Amygdala (tissue), 56 donors: Measurements from ENCODE around the gene PARD3B.
A peak's percentile ranks its signal among the peaks of the same experiment; 100 is the strongest.

Experiments
- DNase-seq, 56 donors: peaks; one replicate each; lab custom pipeline; 2025; lab: John Stamatoyannopoulos, UW

The PARD3B gene

GRCh38 chr2:204796581-204796980 is 251.3 kb downstream of the PARD3B start:
- no peak for DNase-seq

GRCh38 chr2:204799791-204800190 is 254.5 kb downstream of the PARD3B start:
- no peak for DNase-seq

- no peak for DNase-seq
Measured at GRCh38 chr2:204808494-204808893, 263.2 kb downstream of the PARD3B start.

GRCh38 chr2:204824751-204825453 is 279.6 kb downstream of the PARD3B start:
- DNase-seq, result no peak

GRCh38 chr2:204825681-204826080 is 280.4 kb downstream of the PARD3B start:
- DNase-seq, result no peak

- no peak for DNase-seq
Measured at GRCh38 chr2:204827701-204828590, 282.7 kb downstream of the PARD3B start.

GRCh38 chr2:204834716-204835384 is 289.6 kb downstream of the PARD3B start:
- no peak for DNase-seq

- DNase-seq, result no peak
Measured at GRCh38 chr2:204835786-204836185, 290.5 kb downstream of the PARD3B start.

GRCh38 chr2:204840504-204840903 is 295.2 kb downstream of the PARD3B start:
- DNase-seq, result no peak

- no peak for DNase-seq
Measured at GRCh38 chr2:204842068-204842467, 296.8 kb downstream of the PARD3B start.

- DNase-seq, result peak in 25 of 56 donors; percentile 1 to 48 (median 11)
Measured at GRCh38 chr2:204842661-204843485, 297.6 kb downstream of the PARD3B start.

- no peak for DNase-seq
Measured at GRCh38 chr2:204846471-204846870, 301.2 kb downstream of the PARD3B start.

- no peak for DNase-seq
Measured at GRCh38 chr2:204849892-204850291, 304.6 kb downstream of the PARD3B start.

- no peak for DNase-seq
Measured at GRCh38 chr2:204850581-204850980, 305.3 kb downstream of the PARD3B start.

- DNase-seq, result no peak
Measured at GRCh38 chr2:204853905-204854304, 308.6 kb downstream of the PARD3B start.

- DNase-seq, result peak in 38 of 56 donors; percentile 1 to 70 (median 30)
Measured at GRCh38 chr2:204860274-204860673, 315.0 kb downstream of the PARD3B start.

- DNase-seq, result no peak
Measured at GRCh38 chr2:204862809-204863208, 317.5 kb downstream of the PARD3B start.

GRCh38 chr2:204863336-204863735 is 318.1 kb downstream of the PARD3B start:
- DNase-seq, result no peak

- no peak for DNase-seq
Measured at GRCh38 chr2:204869132-204869823, 324.0 kb downstream of the PARD3B start.

GRCh38 chr2:204870053-204870452 is 324.8 kb downstream of the PARD3B start:
- no peak for DNase-seq
